ENCODE data around the gene GABPB2. TPM values are rescaled to one million over a fixed set of nuclear protein-coding genes. Genes with fewer than 3 reads are reported as not detected.

GABPB2 gene
- total and polyA plus RNA-seq, 2 experiments from 2014 or later = 1.1 to 2.6 TPM

DNA sequence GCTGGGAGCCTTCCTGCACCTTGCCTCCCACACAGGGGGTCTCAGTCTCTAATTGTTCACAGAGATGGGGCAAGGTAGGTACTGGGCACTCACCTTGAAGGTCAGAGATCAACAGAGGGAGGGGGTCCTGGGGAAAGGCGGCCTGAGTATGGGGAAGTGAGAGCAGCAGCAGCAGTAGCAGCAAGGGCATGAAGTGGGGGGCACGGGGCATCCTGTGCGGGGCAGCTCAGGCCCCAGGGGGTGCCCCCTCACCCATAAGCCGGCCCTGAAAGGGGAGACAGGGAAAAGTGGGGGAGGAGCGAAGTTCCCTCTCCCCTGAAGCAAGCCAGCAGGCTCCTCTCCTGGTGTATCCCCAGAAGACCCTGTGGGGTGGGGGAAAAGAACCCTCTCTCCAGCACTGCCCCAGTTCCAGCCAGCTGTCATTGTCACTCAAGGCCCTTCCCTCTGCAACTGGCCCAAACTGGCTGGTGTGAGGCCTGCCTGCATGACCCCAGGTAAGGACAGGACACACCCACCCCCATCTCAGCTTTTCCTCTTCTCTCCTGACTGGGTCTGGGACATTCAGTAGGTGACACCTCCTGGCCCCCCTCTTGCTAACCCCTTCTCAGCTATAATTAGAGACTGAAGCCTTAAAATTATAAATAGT, 72.0 kb downstream of the GABPB2 start:
- peaks cover 5% of the 10 kb centered on the region; the same call in 1 of the 2 replicates for H4K20me1 ChIP-seq (replicated peaks; ENCODE audit: insufficient read depth)
- no peaks in the 10 kb centered on the region for H3K9me2 ChIP-seq (ENCODE audit: insufficient read depth)
- peak overlapping the region; percentile 98; the same call in 1 of the 2 replicates for H3K4me2 ChIP-seq
- DNase-seq (ENCODE audit: low spot score) (no peak), ATAC-seq (no peak)
- Mint-ChIP-seq H3K9me3 (no peaks in the 10 kb centered on the region), H3K27ac (no peak overlapping the region), H3K36me3 (ENCODE audit: low read depth) (peaks cover 3% of the 10 kb centered on the region), H3K4me3 (no peak overlapping the region), H3K4me1 (peaks cover 36% of the 10 kb centered on the region), H3K27me3 (ENCODE audit: insufficient read depth, low read depth, poor library complexity) (peaks cover 39% of the 10 kb centered on the region)
- no peak for TF ChIP-seq STAT1 (IDR thresholded peaks at IDR 0.05; ENCODE audit: unreplicated experiment)
- peaks cover 9% of the 10 kb centered on the region; the same call in 1 of the 2 replicates for H3F3A ChIP-seq (replicated peaks; ENCODE audit: low read depth)
- no peaks in the 10 kb centered on the region; the same call in 1 of the 2 replicates for H3K79me2 ChIP-seq (replicated peaks; ENCODE audit: insufficient read depth)
- H3K4me1 ChIP-seq (ENCODE audit: insufficient read depth) = peaks cover 34% of the 10 kb centered on the region
- H3K36me3 ChIP-seq (ENCODE audit: insufficient read depth) = no peaks in the 10 kb centered on the region
- H3K27ac ChIP-seq (ENCODE audit: low read depth) = no peak overlapping the region
- H3K4me3 ChIP-seq = no peak overlapping the region
- H2AFZ ChIP-seq = no peak overlapping the region
- peaks cover 24% of the 10 kb centered on the region for H3K27me3 ChIP-seq (ENCODE audit: insufficient read depth)

DNA sequence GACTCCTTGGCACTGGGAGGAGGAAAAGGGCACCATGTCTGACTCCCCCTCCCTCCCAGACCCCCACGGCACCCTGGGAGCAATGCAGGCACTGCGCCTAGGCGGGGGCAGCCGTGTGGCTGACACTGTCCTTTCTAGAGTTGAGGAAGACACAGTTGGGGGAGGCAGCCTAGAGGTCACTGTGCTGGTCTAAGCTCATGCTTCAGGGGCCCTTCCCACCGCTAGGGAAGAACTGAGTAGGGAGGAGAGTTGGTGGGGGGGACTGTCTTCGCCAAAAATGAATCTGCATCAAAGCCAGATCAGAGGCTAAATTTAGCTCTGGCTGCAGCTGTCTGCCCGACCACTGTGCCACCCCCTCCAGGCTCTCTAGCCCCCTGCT, 72.5 kb downstream of the GABPB2 start:
- Histone ChIP-seq H4K20me1 (replicated peaks; ENCODE audit: insufficient read depth) (peaks cover 5% of the 10 kb centered on the region; the same call in 1 of the 2 replicates), H3K27me3 (ENCODE audit: insufficient read depth) (peaks cover 29% of the 10 kb centered on the region), H3K79me2 (replicated peaks; ENCODE audit: insufficient read depth) (no peaks in the 10 kb centered on the region; the same call in 1 of the 2 replicates), H3K4me3 (peak overlapping the region; percentile 96; the same call in 1 of the 2 replicates), H3K27ac (ENCODE audit: low read depth) (no peak overlapping the region), H3K9me2 (ENCODE audit: insufficient read depth) (no peaks in the 10 kb centered on the region), H2AFZ (no peak overlapping the region), H3K36me3 (ENCODE audit: insufficient read depth) (no peaks in the 10 kb centered on the region), H3F3A (replicated peaks; ENCODE audit: low read depth) (peaks cover 9% of the 10 kb centered on the region; the same call in 1 of the 2 replicates), H3K4me1 (ENCODE audit: insufficient read depth) (peaks cover 35% of the 10 kb centered on the region), H3K4me2 (peak overlapping the region; percentile 98)
- Mint-ChIP-seq H3K27me3 (ENCODE audit: insufficient read depth, low read depth, poor library complexity) (peaks cover 37% of the 10 kb centered on the region), H3K4me1 (peaks cover 39% of the 10 kb centered on the region), H3K4me3 (no peak overlapping the region; the same call in 2 of the 3 replicates), H3K9me3 (no peaks in the 10 kb centered on the region), H3K36me3 (ENCODE audit: low read depth) (no peaks in the 10 kb centered on the region; the same call in 2 of the 3 replicates), H3K27ac (no peak overlapping the region)
- DNase-seq (ENCODE audit: low spot score) (peak; percentile 32), ATAC-seq (no peak)
- TF ChIP-seq CREB1 (CRISPR knock-in tag; IDR thresholded peaks at IDR 0.05; ENCODE audit: low read depth) (no peak), ZNF331 (CRISPR knock-in tag; IDR thresholded peaks at IDR 0.05; ENCODE audit: low read depth) (no peak), ZNF114 (CRISPR knock-in tag; IDR thresholded peaks at IDR 0.05) (no peak), POLR2AphosphoS5 (IDR thresholded peaks at IDR 0.05; ENCODE audit: low read depth) (no peak), NANOG (IDR thresholded peaks at IDR 0.05; ENCODE audit: borderline replicate concordance) (no peak), JUNB (IDR thresholded peaks at IDR 0.05; ENCODE audit: unreplicated experiment) (no peak), EZH2phosphoT487 (IDR thresholded peaks at IDR 0.05; ENCODE audit: unreplicated experiment) (no peak), STAT1 (IDR thresholded peaks at IDR 0.05; ENCODE audit: unreplicated experiment) (no peak)
- TF ChIP-seq, protein P1, sequence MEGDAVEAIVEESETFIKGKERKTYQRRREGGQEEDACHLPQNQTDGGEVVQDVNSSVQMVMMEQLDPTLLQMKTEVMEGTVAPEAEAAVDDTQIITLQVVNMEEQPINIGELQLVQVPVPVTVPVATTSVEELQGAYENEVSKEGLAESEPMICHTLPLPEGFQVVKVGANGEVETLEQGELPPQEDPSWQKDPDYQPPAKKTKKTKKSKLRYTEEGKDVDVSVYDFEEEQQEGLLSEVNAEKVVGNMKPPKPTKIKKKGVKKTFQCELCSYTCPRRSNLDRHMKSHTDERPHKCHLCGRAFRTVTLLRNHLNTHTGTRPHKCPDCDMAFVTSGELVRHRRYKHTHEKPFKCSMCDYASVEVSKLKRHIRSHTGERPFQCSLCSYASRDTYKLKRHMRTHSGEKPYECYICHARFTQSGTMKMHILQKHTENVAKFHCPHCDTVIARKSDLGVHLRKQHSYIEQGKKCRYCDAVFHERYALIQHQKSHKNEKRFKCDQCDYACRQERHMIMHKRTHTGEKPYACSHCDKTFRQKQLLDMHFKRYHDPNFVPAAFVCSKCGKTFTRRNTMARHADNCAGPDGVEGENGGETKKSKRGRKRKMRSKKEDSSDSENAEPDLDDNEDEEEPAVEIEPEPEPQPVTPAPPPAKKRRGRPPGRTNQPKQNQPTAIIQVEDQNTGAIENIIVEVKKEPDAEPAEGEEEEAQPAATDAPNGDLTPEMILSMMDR (conservative IDR thresholded peaks at IDR 0.05; ENCODE audit: low read depth in 2 of 2) = no peak
- TF ChIP-seq, protein P2, sequence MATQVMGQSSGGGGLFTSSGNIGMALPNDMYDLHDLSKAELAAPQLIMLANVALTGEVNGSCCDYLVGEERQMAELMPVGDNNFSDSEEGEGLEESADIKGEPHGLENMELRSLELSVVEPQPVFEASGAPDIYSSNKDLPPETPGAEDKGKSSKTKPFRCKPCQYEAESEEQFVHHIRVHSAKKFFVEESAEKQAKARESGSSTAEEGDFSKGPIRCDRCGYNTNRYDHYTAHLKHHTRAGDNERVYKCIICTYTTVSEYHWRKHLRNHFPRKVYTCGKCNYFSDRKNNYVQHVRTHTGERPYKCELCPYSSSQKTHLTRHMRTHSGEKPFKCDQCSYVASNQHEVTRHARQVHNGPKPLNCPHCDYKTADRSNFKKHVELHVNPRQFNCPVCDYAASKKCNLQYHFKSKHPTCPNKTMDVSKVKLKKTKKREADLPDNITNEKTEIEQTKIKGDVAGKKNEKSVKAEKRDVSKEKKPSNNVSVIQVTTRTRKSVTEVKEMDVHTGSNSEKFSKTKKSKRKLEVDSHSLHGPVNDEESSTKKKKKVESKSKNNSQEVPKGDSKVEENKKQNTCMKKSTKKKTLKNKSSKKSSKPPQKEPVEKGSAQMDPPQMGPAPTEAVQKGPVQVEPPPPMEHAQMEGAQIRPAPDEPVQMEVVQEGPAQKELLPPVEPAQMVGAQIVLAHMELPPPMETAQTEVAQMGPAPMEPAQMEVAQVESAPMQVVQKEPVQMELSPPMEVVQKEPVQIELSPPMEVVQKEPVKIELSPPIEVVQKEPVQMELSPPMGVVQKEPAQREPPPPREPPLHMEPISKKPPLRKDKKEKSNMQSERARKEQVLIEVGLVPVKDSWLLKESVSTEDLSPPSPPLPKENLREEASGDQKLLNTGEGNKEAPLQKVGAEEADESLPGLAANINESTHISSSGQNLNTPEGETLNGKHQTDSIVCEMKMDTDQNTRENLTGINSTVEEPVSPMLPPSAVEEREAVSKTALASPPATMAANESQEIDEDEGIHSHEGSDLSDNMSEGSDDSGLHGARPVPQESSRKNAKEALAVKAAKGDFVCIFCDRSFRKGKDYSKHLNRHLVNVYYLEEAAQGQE (IDR thresholded peaks at IDR 0.05; ENCODE audit: unreplicated experiment) = no peak
- TF ChIP-seq, protein P3, sequence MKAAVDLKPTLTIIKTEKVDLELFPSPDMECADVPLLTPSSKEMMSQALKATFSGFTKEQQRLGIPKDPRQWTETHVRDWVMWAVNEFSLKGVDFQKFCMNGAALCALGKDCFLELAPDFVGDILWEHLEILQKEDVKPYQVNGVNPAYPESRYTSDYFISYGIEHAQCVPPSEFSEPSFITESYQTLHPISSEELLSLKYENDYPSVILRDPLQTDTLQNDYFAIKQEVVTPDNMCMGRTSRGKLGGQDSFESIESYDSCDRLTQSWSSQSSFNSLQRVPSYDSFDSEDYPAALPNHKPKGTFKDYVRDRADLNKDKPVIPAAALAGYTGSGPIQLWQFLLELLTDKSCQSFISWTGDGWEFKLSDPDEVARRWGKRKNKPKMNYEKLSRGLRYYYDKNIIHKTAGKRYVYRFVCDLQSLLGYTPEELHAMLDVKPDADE (IDR thresholded peaks at IDR 0.05) = no peak

Measured in GM23338 (cell line).